H1 (cell line): ENCODE results near the gene EXOSC7. TPM values are rescaled to one million over a fixed set of nuclear protein-coding genes. Genes with fewer than 3 reads are reported as not detected.

ENCODE experiments used
- CTCF ChIA-PET: fragments of 300-600 bp; sonication (Branson Sonifier 250); formaldehyde crosslinking; loops from one replicate; lab custom pipeline; 2021; ENCODE audit not compliant: partially characterized antibody; lab: Charles Lee
- POLR2A ChIA-PET: fragments of 300-600 bp; sonication (Branson Sonifier 250); formaldehyde crosslinking; loops from one replicate; lab custom pipeline; 2021; ENCODE audit warnings: inconsistent platforms; ENCODE audit not compliant: partially characterized antibody; lab: Charles Lee
- DNase-seq, 2 experiments: peaks; one replicate each; pipeline versions ENCODE4 v3.0.0 to v3.0.0-alpha.2; 2010 to 2022; ENCODE audit warnings: low spot score in 2 of 2, low read depth in 1 of 2, mixed read lengths in 1 of 2
- FAIRE-seq: peaks from 2 replicates; lab custom pipeline; 2011; peaks lifted over from hg19 to GRCh38; lab: Jason Lieb, UNC
- H2AFZ ChIP-seq: 2 replicates; pipeline ENCODE4 v1.8.1; 2012; ENCODE audit warnings: low read length, inconsistent platforms
- H2AK5ac ChIP-seq: 2 replicates; pipeline ENCODE4 v1.6.1; 2013; ENCODE audit warnings: low read depth, low read length
- H2BK120ac ChIP-seq: replicated peaks from 2 replicates; pipeline ENCODE3; 2013; ENCODE audit warnings: low read depth, low read length, inconsistent platforms
- H2BK12ac ChIP-seq: 2 replicates; pipeline ENCODE4 v1.6.1; 2013; ENCODE audit warnings: low read depth, low read length
- H2BK15ac ChIP-seq: 2 replicates; pipeline ENCODE4 v1.6.1; 2013; ENCODE audit warnings: low read length
- H2BK20ac ChIP-seq: 2 replicates; pipeline ENCODE4 v1.6.1; 2013; ENCODE audit warnings: low read length
- H2BK5ac ChIP-seq: 2 replicates; pipeline ENCODE4 v1.6.1; 2013; ENCODE audit warnings: low read depth, low read length
- H3K14ac ChIP-seq: 2 replicates; pipeline ENCODE4 v1.6.1; 2013; ENCODE audit warnings: inconsistent platforms; ENCODE audit not compliant: insufficient read length
- H3K18ac ChIP-seq: 2 replicates; pipeline ENCODE4 v1.6.1; 2013; ENCODE audit warnings: low read length; ENCODE audit errors: extremely low read depth
- H3K23ac ChIP-seq: 2 replicates; pipeline ENCODE4 v1.6.1; 2013; ENCODE audit warnings: inconsistent platforms; ENCODE audit not compliant: insufficient read length
- H3K23me2 ChIP-seq: 2 replicates; pipeline ENCODE4 v1.6.1; 2013; ENCODE audit warnings: low read depth, low read length
- H3K27ac ChIP-seq: 2 replicates; pipeline ENCODE4 v1.6.1; 2011; ENCODE audit warnings: low read depth, low read length, inconsistent platforms
- H3K27me3 ChIP-seq, 4 experiments: replicated peaks in 1 of 4; 1 replicate in 1 of 4; 2 replicates in 3 of 4; pipeline versions ENCODE4 v1.6.1 to v1.8.1; 2011 to 2013; ENCODE audit warnings: low read length in 3 of 4, mild to moderate bottlenecking in 3 of 4, inconsistent platforms in 2 of 4, mixed read lengths in 2 of 4, moderate library complexity in 1 of 4; ENCODE audit not compliant: control insufficient read depth in 3 of 4, insufficient read depth in 3 of 4; ENCODE audit errors: extremely low read depth in 1 of 4
- H3K36me3 ChIP-seq, 4 experiments: 2 replicates each; pipeline versions ENCODE4 v1.6.1 to v1.8.1; 2011 to 2013; ENCODE audit warnings: mild to moderate bottlenecking in 4 of 4, low read length in 3 of 4, moderate library complexity in 2 of 4, control low read depth in 1 of 4, inconsistent platforms in 1 of 4; ENCODE audit not compliant: insufficient read depth in 4 of 4, control insufficient read depth in 2 of 4
- H3K4ac ChIP-seq: replicated peaks from 2 replicates; pipeline ENCODE3; 2013; ENCODE audit warnings: low read length, low read depth, mixed read lengths, inconsistent platforms; ENCODE audit not compliant: insufficient read length
- H3K4me1 ChIP-seq, 4 experiments: replicated peaks in 1 of 4; 1 replicate in 1 of 4; 2 replicates in 3 of 4; pipeline versions ENCODE4 v1.6.1 to v1.8.1; 2011 to 2013; ENCODE audit warnings: low read length in 3 of 4, inconsistent platforms in 2 of 4, mixed read lengths in 1 of 4; ENCODE audit not compliant: insufficient read depth in 4 of 4, control insufficient read depth in 3 of 4
- H3K4me2 ChIP-seq, 2 experiments: 2 replicates each; pipeline versions ENCODE4 v1.6.1 to v1.8.1; 2011 to 2013; ENCODE audit warnings: low read depth in 2 of 2, low read length in 2 of 2, control low read depth in 1 of 2, inconsistent platforms in 1 of 2, mild to moderate bottlenecking in 1 of 2; ENCODE audit not compliant: insufficient read depth in 1 of 2
- H3K4me3 ChIP-seq, 4 experiments: fragments of 200-600, 300-600 bp in 1 of 4; sonication (generic), shearing (Covaris generic), sonication (Bioruptor Twin) in 1 of 4; 2 replicates each; pipeline versions ENCODE4 v1.5.1 to v1.8.1; 2011 to 2016; ENCODE audit warnings: low read length in 4 of 4, low read depth in 3 of 4, control low read depth in 2 of 4, inconsistent platforms in 2 of 4, mild to moderate bottlenecking in 2 of 4, mixed read lengths in 1 of 4, moderate library complexity in 1 of 4; ENCODE audit not compliant: insufficient read depth in 2 of 4; ENCODE audit errors: extremely low read depth in 1 of 4
- H3K56ac ChIP-seq: replicated peaks from 2 replicates; pipeline ENCODE3; 2013; ENCODE audit warnings: low read depth, mild to moderate bottlenecking, mixed read lengths, low read length, inconsistent platforms; ENCODE audit not compliant: insufficient read length
- H3K79me1 ChIP-seq: 2 replicates; pipeline ENCODE4 v1.6.1; 2013; ENCODE audit warnings: low read depth, low read length, control low read depth
- H3K79me2 ChIP-seq, 2 experiments: 2 replicates each; pipeline versions ENCODE4 v1.6.1 to v1.8.1; 2012 to 2013; ENCODE audit warnings: low read length in 2 of 2, mild to moderate bottlenecking in 2 of 2, inconsistent platforms in 1 of 2; ENCODE audit not compliant: insufficient read depth in 2 of 2, control insufficient read depth in 1 of 2
- H3K9ac ChIP-seq, 4 experiments: replicated peaks in 1 of 4; 1 replicate in 1 of 4; 2 replicates in 3 of 4; pipeline versions ENCODE4 v1.6.1 to v1.8.1; 2011 to 2013; ENCODE audit warnings: low read depth in 3 of 4, low read length in 3 of 4, control low read depth in 2 of 4, mild to moderate bottlenecking in 2 of 4, moderate library complexity in 2 of 4, inconsistent platforms in 1 of 4; ENCODE audit errors: extremely low read depth in 1 of 4
- H3K9me3 ChIP-seq, 2 experiments: 2 replicates each; pipeline versions ENCODE4 v1.6.1 to v1.8.1; 2012 to 2013; ENCODE audit warnings: mild to moderate bottlenecking in 2 of 2, moderate library complexity in 2 of 2, control low read depth in 1 of 2, inconsistent platforms in 1 of 2, low read depth in 1 of 2, low read length in 1 of 2, mixed read lengths in 1 of 2; ENCODE audit not compliant: insufficient read depth in 2 of 2
- H4K20me1 ChIP-seq, 2 experiments: replicated peaks in 1 of 2; 2 replicates each; pipeline versions ENCODE3 to v1.8.1; 2011 to 2013; ENCODE audit warnings: inconsistent platforms in 2 of 2, low read length in 2 of 2, mild to moderate bottlenecking in 1 of 2; ENCODE audit not compliant: insufficient read depth in 2 of 2, control insufficient read depth in 1 of 2
- H4K5ac ChIP-seq: 2 replicates; pipeline ENCODE4 v1.6.1; 2013; ENCODE audit warnings: low read length, low read depth, mixed read lengths, inconsistent platforms; ENCODE audit not compliant: insufficient read length
- H4K8ac ChIP-seq: 2 replicates; pipeline ENCODE4 v1.8.0; 2013; ENCODE audit warnings: mild to moderate bottlenecking, moderate library complexity, low read length, inconsistent platforms; ENCODE audit not compliant: insufficient read depth; ENCODE audit errors: extremely low read depth
- H4K91ac ChIP-seq: replicated peaks from 2 replicates; pipeline ENCODE3; 2013; ENCODE audit warnings: low read length, mixed read lengths, inconsistent platforms; ENCODE audit not compliant: insufficient read length
- BCL11A ChIP-seq, 2 experiments: IDR thresholded peaks; one replicate each; pipeline ENCODE4 v1.6.1; 2011; ENCODE audit warnings: low read depth in 2 of 2, low read length in 2 of 2, mild to moderate bottlenecking in 2 of 2
- BRCA1 ChIP-seq: IDR thresholded peaks from 2 replicates; pipeline ENCODE4 v1.6.1; 2012; ENCODE audit warnings: low read depth, low read length, improper control_type of control experiment
- CBX5 ChIP-seq: fragments of 300-800, 300-1000 bp; sonication (generic); IDR thresholded peaks from 2 replicates; pipeline ENCODE4 v1.7.1; 2016; ENCODE audit warnings: antibody characterized with exemption, low read length, low read depth
- CREB1 ChIP-seq: IDR thresholded peaks from 2 replicates; pipeline ENCODE4 v1.6.1; 2012; ENCODE audit warnings: inconsistent platforms
- GABPA ChIP-seq: IDR thresholded peaks from 2 replicates; pipeline ENCODE4 v1.6.1; 2011; ENCODE audit warnings: mild to moderate bottlenecking, low read length, moderate library complexity, borderline replicate concordance; ENCODE audit not compliant: insufficient read depth
- GTF2F1 ChIP-seq: IDR thresholded peaks from 2 replicates; pipeline ENCODE4 v1.6.1; 2012; ENCODE audit warnings: low read depth, low read length, improper control_type of control experiment, borderline replicate concordance
- KDM5A ChIP-seq: fragments of 200-600 bp; IDR thresholded peaks from 2 replicates; pipeline ENCODE4 v1.7.1; 2012; ENCODE audit warnings: mild to moderate bottlenecking, low read length, inconsistent platforms, mixed read lengths
- MAFK ChIP-seq: IDR thresholded peaks from 2 replicates; pipeline ENCODE4 v1.6.1; 2012; ENCODE audit warnings: low read depth, mild to moderate bottlenecking, improper control_type of control experiment, low read length
- POLR2A ChIP-seq, 2 experiments: IDR thresholded peaks; 1 replicate in 1 of 2; 2 replicates in 1 of 2; pipeline ENCODE4 v1.6.1; 2011; ENCODE audit warnings: low read depth in 2 of 2, low read length in 2 of 2, mild to moderate bottlenecking in 2 of 2; ENCODE audit errors: control extremely low read depth in 1 of 2
- POLR2AphosphoS5 ChIP-seq: IDR thresholded peaks from 2 replicates; pipeline ENCODE4 v1.6.1; 2011; ENCODE audit warnings: low read depth, low read length
- RFX5 ChIP-seq: IDR thresholded peaks from 2 replicates; pipeline ENCODE4 v1.6.1; 2011; ENCODE audit warnings: low read depth, low read length, improper control_type of control experiment, borderline replicate concordance
- TAF1 ChIP-seq: IDR thresholded peaks from 2 replicates; pipeline ENCODE4 v1.6.1; 2011; ENCODE audit warnings: mild to moderate bottlenecking, low read depth, low read length
- TAF7 ChIP-seq: optimal IDR thresholded peaks from 2 replicates; pipeline ENCODE3; 2011; ENCODE audit warnings: low read depth, mild to moderate bottlenecking, inconsistent platforms, low read length, moderate library complexity, borderline replicate concordance
- TCF12 ChIP-seq: IDR thresholded peaks from 2 replicates; pipeline ENCODE4 v1.6.1; 2011; ENCODE audit warnings: low read depth, mild to moderate bottlenecking, low read length
- ZNF274 ChIP-seq: IDR thresholded peaks from 2 replicates; pipeline ENCODE4 v1.7.0; 2012; ENCODE audit warnings: low read length, borderline replicate concordance; ENCODE audit errors: extremely low read depth
- WGBS, 2 experiments: shearing (Covaris generic) in 1 of 2; methylation state at CpG; one replicate each; pipeline versions ENCODE4 v1.1.6 to v1.1.7; 2013 to 2015; ENCODE audit warnings: low lambda C conversion rate in 2 of 2, mixed read lengths in 2 of 2, inconsistent platforms in 1 of 2, low coverage in 1 of 2, missing lambda C conversion rate in 1 of 2; ENCODE audit not compliant: insufficient replicate concordance in 2 of 2, insufficient coverage in 1 of 2, insufficient read length in 1 of 2; ENCODE audit errors: extremely low coverage in 1 of 2, missing lambda C conversion rate in 1 of 2; 5-methylcytosine and 5-hydroxymethylcytosine counted together
- polyA plus RNA-seq, 7 experiments: library from polyadenylated mRNA; depleted of rRNA in 3 of 7; stranded (reverse) in 5 of 7; unstranded in 2 of 7; fragments of >200 nt in 5 of 7; fragments of 200-250 nt in 2 of 7; gene quantifications; 1 replicate in 5 of 7; 2 replicates in 1 of 7; 4 replicates in 1 of 7; pipeline versions ENCODE4 v1.2.1 to v1.2.3, GENCODE V29; 2011 to 2013; ENCODE audit warnings: missing spikeins in 2 of 7, mixed read lengths in 2 of 7
- total RNA-seq: library from RNA; stranded (reverse); fragmentation: NEBNext Ultra II Directional; extraction: Animal tissue kit (Norgen Biotek cat#: 25700); gene quantifications from 2 replicates; pipeline ENCODE4 v1.2.1, GENCODE V29; 2021
- TF ChIP-seq, protein P1 (sequence below): IDR thresholded peaks from 2 replicates; pipeline ENCODE4 v1.6.1; 2012; ENCODE audit warnings: inconsistent platforms

The EXOSC7 gene
- total and polyA plus RNA-seq, 2 of the 8 experiments (the other 6 are each of a cell fraction or from before 2014, with no cell fraction given): 92.7 to 94.5 TPM

DNA sequence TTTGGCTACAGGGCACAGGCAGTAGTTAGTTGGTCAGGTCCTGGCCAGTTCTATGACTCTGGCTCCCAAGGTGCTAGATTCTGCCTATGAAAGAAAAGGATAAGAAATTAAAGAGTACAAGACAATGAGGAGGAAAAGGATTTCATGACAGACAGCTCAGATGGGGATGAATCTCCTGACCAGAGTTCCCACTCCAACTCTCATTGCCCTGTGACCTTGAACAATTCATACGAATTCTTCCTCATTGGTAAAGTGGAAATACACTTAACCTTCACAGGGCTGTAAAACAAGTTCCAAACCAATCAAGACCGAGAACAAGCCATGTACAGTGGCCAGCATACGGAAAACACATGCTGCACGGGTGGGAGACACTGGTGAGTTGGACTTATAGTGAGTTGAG is 73.8 kb downstream of the EXOSC7 start:
- H2BK120ac ChIP-seq: no peak overlapping the region
- H2BK5ac ChIP-seq: no peak overlapping the region
- no peak overlapping the region for H3K27ac ChIP-seq
- WGBS, 2 experiments: 86% methylated on average over 4 of the region's 4 CpGs; no CpG with 5 or more reads in 1 of the 2 experiments
- no peak overlapping the region for H4K8ac ChIP-seq
- H2AFZ ChIP-seq: no peak overlapping the region
- no peak overlapping the region for H2BK15ac ChIP-seq
- no peak overlapping the region for H3K4ac ChIP-seq
- DNase-seq (no peak), FAIRE-seq (no peak)
- no peak overlapping the region for H3K9ac ChIP-seq
- no peak overlapping the region for H3K18ac ChIP-seq
- ChIA-PET CTCF (interaction anchor here (0.7 to 14.6 kb wide), 2 partner anchors 10 to 179 kb away, joined by 3 to 263 read pairs; no protein-coding TSS in a partner anchor), POLR2A (interaction anchor here (1.4 kb wide), 1 partner anchor 9 kb away, joined by 3 read pairs; no protein-coding TSS in a partner anchor)
- H4K91ac ChIP-seq: no peak overlapping the region
- H3K4me1 ChIP-seq: no peaks in the 10 kb centered on the region
- H3K23me2 ChIP-seq: no peaks in the 10 kb centered on the region; the same call in 1 of the 2 replicates
- no peak overlapping the region for H3K14ac ChIP-seq
- no peaks in the 10 kb centered on the region for H3K36me3 ChIP-seq
- no peak overlapping the region for H3K4me3 ChIP-seq
- no peaks in the 10 kb centered on the region for H3K9me3 ChIP-seq
- no peak overlapping the region for H4K5ac ChIP-seq
- no peaks in the 10 kb centered on the region for H4K20me1 ChIP-seq
- no peaks in the 10 kb centered on the region for H3K79me1 ChIP-seq
- H2BK20ac ChIP-seq: no peak overlapping the region
- H3K23ac ChIP-seq: no peak overlapping the region
- H3K56ac ChIP-seq: no peak overlapping the region
- H3K4me2 ChIP-seq: no peak overlapping the region
- no peak overlapping the region for H2BK12ac ChIP-seq
- H3K27me3 ChIP-seq: peaks cover 0 to 4% (median 0%) of the 10 kb centered on the region in 4 experiments; a peak in 4 of 7 replicates
- no peak overlapping the region for H2AK5ac ChIP-seq
- H3K79me2 ChIP-seq: no peaks in the 10 kb centered on the region
- TF ChIP-seq TCF12 (no peak), RFX5 (no peak), TAF7 (no peak), TAF1 (no peak), POLR2AphosphoS5 (no peak), CREB1 (no peak), BRCA1 (no peak), BCL11A (IDR thresholded peaks at IDR 0.05; ENCODE audit: low read depth in 2 of 2, low read length in 2 of 2) (no peak), POLR2A (IDR thresholded peaks at IDR 0.05; ENCODE audit: control extremely low read depth in 1 of 2, low read depth in 2 of 2, low read length in 2 of 2) (no peak), MAFK (no peak), GABPA (no peak), GTF2F1 (no peak), KDM5A (no peak), CBX5 (no peak), ZNF274 (no peak)
- TF ChIP-seq, protein P1, sequence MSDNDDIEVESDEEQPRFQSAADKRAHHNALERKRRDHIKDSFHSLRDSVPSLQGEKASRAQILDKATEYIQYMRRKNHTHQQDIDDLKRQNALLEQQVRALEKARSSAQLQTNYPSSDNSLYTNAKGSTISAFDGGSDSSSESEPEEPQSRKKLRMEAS: no peak
